ENCODE data around the gene PDE6B. TPM values are rescaled to one million over a fixed set of nuclear protein-coding genes. Genes with fewer than 3 reads are reported as not detected.

The PDE6B gene
- total and polyA plus RNA-seq, 2 of the 13 experiments (the other 11 are each of a cell fraction or from before 2014, with no cell fraction given): 0.38 to 0.40 TPM

GRCh38 chr4:687048-687970, 61.9 kb downstream of the PDE6B start (continued):
- TF ChIP-seq, protein P1, sequence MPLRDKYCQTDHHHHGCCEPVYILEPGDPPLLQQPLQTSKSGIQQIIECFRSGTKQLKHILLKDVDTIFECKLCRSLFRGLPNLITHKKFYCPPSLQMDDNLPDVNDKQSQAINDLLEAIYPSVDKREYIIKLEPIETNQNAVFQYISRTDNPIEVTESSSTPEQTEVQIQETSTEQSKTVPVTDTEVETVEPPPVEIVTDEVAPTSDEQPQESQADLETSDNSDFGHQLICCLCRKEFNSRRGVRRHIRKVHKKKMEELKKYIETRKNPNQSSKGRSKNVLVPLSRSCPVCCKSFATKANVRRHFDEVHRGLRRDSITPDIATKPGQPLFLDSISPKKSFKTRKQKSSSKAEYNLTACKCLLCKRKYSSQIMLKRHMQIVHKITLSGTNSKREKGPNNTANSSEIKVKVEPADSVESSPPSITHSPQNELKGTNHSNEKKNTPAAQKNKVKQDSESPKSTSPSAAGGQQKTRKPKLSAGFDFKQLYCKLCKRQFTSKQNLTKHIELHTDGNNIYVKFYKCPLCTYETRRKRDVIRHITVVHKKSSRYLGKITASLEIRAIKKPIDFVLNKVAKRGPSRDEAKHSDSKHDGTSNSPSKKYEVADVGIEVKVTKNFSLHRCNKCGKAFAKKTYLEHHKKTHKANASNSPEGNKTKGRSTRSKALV (CRISPR knock-in tag; IDR thresholded peaks at IDR 0.05): 0 out of 2 replicates have a peak, but pooled peaks have one; percentile 44
- TF ChIP-seq KAT7 (CRISPR knock-in tag; IDR thresholded peaks at IDR 0.05; ENCODE audit: borderline replicate concordance): peak; percentile 35; the same call in 1 of the 2 replicates
- peak; percentile 44; the same call in 1 of the 2 replicates for TF ChIP-seq ZIK1 (CRISPR knock-in tag; IDR thresholded peaks at IDR 0.05; ENCODE audit: borderline replicate concordance, low read depth)
- no peak for TF ChIP-seq ZNF33A (CRISPR knock-in tag; IDR thresholded peaks at IDR 0.05; ENCODE audit: borderline replicate concordance)
- TF ChIP-seq ARNT2 (CRISPR knock-in tag; IDR thresholded peaks at IDR 0.05; ENCODE audit: low read depth): 0 out of 2 replicates have a peak, but pooled peaks have one; percentile 13
- peak; percentile 48 for TF ChIP-seq SRSF1 (optimal IDR thresholded peaks at IDR 0.05; ENCODE audit: low read depth, low read length)
- no peak for TF ChIP-seq TMF1 (CRISPR knock-in tag; IDR thresholded peaks at IDR 0.05; ENCODE audit: low read depth)
- TF ChIP-seq ZNF788 (CRISPR knock-in tag; IDR thresholded peaks at IDR 0.05; ENCODE audit: borderline replicate concordance): peak; percentile 64; the same call in 1 of the 2 replicates
- TF ChIP-seq, protein P2, sequence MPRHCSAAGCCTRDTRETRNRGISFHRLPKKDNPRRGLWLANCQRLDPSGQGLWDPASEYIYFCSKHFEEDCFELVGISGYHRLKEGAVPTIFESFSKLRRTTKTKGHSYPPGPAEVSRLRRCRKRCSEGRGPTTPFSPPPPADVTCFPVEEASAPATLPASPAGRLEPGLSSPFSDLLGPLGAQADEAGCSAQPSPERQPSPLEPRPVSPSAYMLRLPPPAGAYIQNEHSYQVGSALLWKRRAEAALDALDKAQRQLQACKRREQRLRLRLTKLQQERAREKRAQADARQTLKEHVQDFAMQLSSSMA (CRISPR knock-in tag; IDR thresholded peaks at IDR 0.05): 0 out of 2 replicates have a peak, but pooled peaks have one; percentile 28
- peak; percentile 93 for TF ChIP-seq FOSL2 (CRISPR knock-in tag; IDR thresholded peaks at IDR 0.05)
- peak; percentile 26; the same call in 1 of the 2 replicates for TF ChIP-seq HOMEZ (CRISPR knock-in tag; IDR thresholded peaks at IDR 0.05; ENCODE audit: low read depth)
- 0 out of 2 replicates have a peak, but pooled peaks have one; percentile 18 for TF ChIP-seq ZNF225 (CRISPR knock-in tag; IDR thresholded peaks at IDR 0.05)
- 0 out of 2 replicates have a peak, but pooled peaks have one; percentile 53 for TF ChIP-seq ZFP90 (CRISPR knock-in tag; IDR thresholded peaks at IDR 0.05; ENCODE audit: borderline replicate concordance)
- 0 out of 2 replicates have a peak, but pooled peaks have one; percentile 24 for TF ChIP-seq LBX2 (CRISPR knock-in tag; IDR thresholded peaks at IDR 0.05; ENCODE audit: borderline replicate concordance)
- 0 out of 2 replicates have a peak, but pooled peaks have one; percentile 10 for TF ChIP-seq ZBTB21 (CRISPR knock-in tag; IDR thresholded peaks at IDR 0.05)
- TF ChIP-seq, protein P3, sequence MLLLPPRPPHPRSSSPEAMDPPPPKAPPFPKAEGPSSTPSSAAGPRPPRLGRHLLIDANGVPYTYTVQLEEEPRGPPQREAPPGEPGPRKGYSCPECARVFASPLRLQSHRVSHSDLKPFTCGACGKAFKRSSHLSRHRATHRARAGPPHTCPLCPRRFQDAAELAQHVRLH (CRISPR knock-in tag; IDR thresholded peaks at IDR 0.05; ENCODE audit: borderline replicate concordance, low read depth): 0 out of 2 replicates have a peak, but pooled peaks have one; percentile 13
- peak; percentile 59 for TF ChIP-seq HNRNPLL (IDR thresholded peaks at IDR 0.05; ENCODE audit: low read depth, low read length, poor library complexity, severe bottlenecking)
- 0 out of 2 replicates have a peak, but pooled peaks have one; percentile 39 for TF ChIP-seq BRCA1 (CRISPR knock-in tag; IDR thresholded peaks at IDR 0.05)
- peak; percentile 89 for TF ChIP-seq ZSCAN25 (CRISPR knock-in tag; IDR thresholded peaks at IDR 0.05)
- TF ChIP-seq MTA1 (CRISPR knock-in tag; IDR thresholded peaks at IDR 0.05; ENCODE audit: borderline replicate concordance): 0 out of 2 replicates have a peak, but pooled peaks have one; percentile 49
- TF ChIP-seq ZNF549 (CRISPR knock-in tag; IDR thresholded peaks at IDR 0.05): no peak
- no peak for TF ChIP-seq HMG20B (CRISPR knock-in tag; conservative IDR thresholded peaks at IDR 0.05)
- TF ChIP-seq ZNF569 (CRISPR knock-in tag; IDR thresholded peaks at IDR 0.05; ENCODE audit: borderline replicate concordance): no peak
